Adrenal gland (tissue), 12 donors: ENCODE data around the gene C1QTNF5. TPM values are rescaled to one million over a fixed set of nuclear protein-coding genes. Genes with fewer than 3 reads are reported as not detected.
A peak's percentile ranks its signal among the peaks of the same experiment; 100 is the strongest.

Experiments used
- DNase-seq, 7 donors: peaks; one replicate each; pipeline ENCODE4 v3.0.0-alpha.2; 2019 to 2020
- H3K27ac ChIP-seq, 5 donors: fragments of 200-600 bp; sonication (generic) in 4 of 5; 1 replicate in 3 of 5; 2 replicates in 2 of 5; pipeline versions ENCODE4 v1.5.1 to v1.8.0; 2016 to 2020; ENCODE audit warnings: mild to moderate bottlenecking in 1 of 5
- H3K27me3 ChIP-seq: fragments of 200-600 bp; 2 replicates; pipeline ENCODE4 v1.8.0; 2021
- H3K36me3 ChIP-seq, 2 donors: fragments of 200-600 bp; replicated peaks in 1 of 2; 1 replicate in 1 of 2; 2 replicates in 1 of 2; pipeline versions ENCODE4 v1.5.1 to v1.8.0; 2018 to 2022
- H3K4me1 ChIP-seq, 2 donors: fragments of 200-600 bp; replicated peaks in 1 of 2; 1 replicate in 1 of 2; 2 replicates in 1 of 2; pipeline versions ENCODE4 v1.5.1 to v1.8.0; 2018 to 2021
- H3K4me3 ChIP-seq, 4 donors: fragments of 200-600 bp; sonication (generic) in 3 of 4; one replicate each; pipeline ENCODE4 v1.5.1; 2016 to 2018
- H3K9me3 ChIP-seq, 3 donors: fragments of 200-600 bp; sonication (generic) in 1 of 3; replicated peaks in 1 of 3; 1 replicate in 2 of 3; 2 replicates in 1 of 3; pipeline versions ENCODE4 v1.5.1 to v1.8.0; 2016 to 2021
- CTCF ChIP-seq, 6 experiments: fragments of 450-650 bp in 4 of 6; fragments of 200-600 bp in 2 of 6; sonication (generic) in 1 of 6; IDR thresholded peaks; 1 replicate in 5 of 6; 2 replicates in 1 of 6; pipeline versions ENCODE4 v1.5.1 to v1.8.0; 2016 to 2021; ENCODE audit warnings: antibody characterized with exemption in 6 of 6, mild to moderate bottlenecking in 2 of 6, moderate library complexity in 1 of 6
- POLR2A ChIP-seq, 2 donors: fragments of 450-650 bp; IDR thresholded peaks; one replicate each; pipeline ENCODE4 v1.6.1; 2017; ENCODE audit warnings: antibody characterized with exemption in 2 of 2, mild to moderate bottlenecking in 2 of 2, moderate library complexity in 1 of 2
- WGBS, 4 donors: extraction: QIAGEN DNeasy Blood & Tissue Kit in 2 of 4; methylation state at CpG; one replicate each; pipeline versions ENCODE4 v1.1.5 to v1.1.7; 2013 to 2017; 5-methylcytosine and 5-hydroxymethylcytosine counted together
- intact Hi-C, 2 donors: fragments of 100-400 bp; cut with DNase I; formaldehyde crosslinking; loops; one replicate each; pipeline versions ENCODE4 v1.14.1 to v1.15.0; 2022 to 2023
- polyA plus RNA-seq, 3 donors: library from polyadenylated mRNA; stranded (reverse); fragments of 200-250 nt in 2 of 3; fragments of 350-450 nt in 1 of 3; fragmentation: Illumina TruSeq in 1 of 3; extraction: RNeasy Lipid Tissue Mini Kit (QIAGEN cat#74804) in 1 of 3; gene quantifications; one replicate each; pipeline ENCODE4 v1.2.3, GENCODE V29; 2013 to 2014
- total RNA-seq, 9 donors: library from RNA; depleted of rRNA in 4 of 9; stranded (reverse); fragments of >200 nt in 4 of 9; fragments of 120-200 nt in 1 of 9; fragmentation: NEBNext Ultra II Directional in 1 of 9; extraction: Animal tissue kit (Norgen Biotek cat#: 25700) in 1 of 9; gene quantifications; one replicate each; pipeline versions ENCODE4 v1.1.0 to v1.2.4, GENCODE V29; 2013 to 2023
- donor health status: healthy with polysubstance abuse.
- donor health status: Bipolar disorder and iron deficiency.
- donor health status: DM: yes; HTN: yes; CAD: no.
- donor health status: DM: no; HTN: no; CAD: no.
- donor health status: DM: no; HTN: no; CAD: no.
- donor health status: DM: yes; HTN: yes; CAD: no.

Gene C1QTNF5
- total and polyA plus RNA-seq, 12 donors = 1.8 to 46.9 (median 20.6) TPM

- DNase-seq = no peak
- TF ChIP-seq CTCF (IDR thresholded peaks at IDR 0.05) (no peak), POLR2A (IDR thresholded peaks at IDR 0.05) (no peak)
- peaks cover 4% of the 10 kb centered on the region for H3K27me3 ChIP-seq
- no peaks in the 10 kb centered on the region for H3K9me3 ChIP-seq
- WGBS, 4 donors = 71 to 89% (median 86%) methylated on average over 11 to 18 of the region's 18 CpGs
- H3K4me3 ChIP-seq = no peak overlapping the region
- H3K27ac ChIP-seq = peak overlapping the region in 1 of 5 donors; percentile 72
- H3K4me1 ChIP-seq = peaks cover 11 to 30% of the 10 kb centered on the region in 2 donors
- intact Hi-C loops = no loop called here
- no peaks in the 10 kb centered on the region for H3K36me3 ChIP-seq
These were observed 26.0 kb downstream of the C1QTNF5 start for GRCh38 chr11:119314726-119315125.

GRCh38 chr11:119310682-119311052, 30.0 kb downstream of the C1QTNF5 start:
- Histone ChIP-seq H3K27me3 (no peaks in the 10 kb centered on the region), H3K27ac (no peak overlapping the region), H3K9me3 (no peaks in the 10 kb centered on the region), H3K4me1 (peaks cover 10 to 16% of the 10 kb centered on the region in 2 donors), H3K36me3 (peaks cover 0 to 3% of the 10 kb centered on the region in 2 donors), H3K4me3 (no peak overlapping the region)
- no peak for DNase-seq
- intact Hi-C loops = no loop called here
- no peak for TF ChIP-seq POLR2A (IDR thresholded peaks at IDR 0.05)
- TF ChIP-seq CTCF (IDR thresholded peaks at IDR 0.05) = no peak
- WGBS, 4 donors = 86 to 90% (median 90%) methylated on average over 6 to 20 of the region's 20 CpGs

- no peak overlapping the region for H3K27ac ChIP-seq
- WGBS, 4 donors = 87 to 92% (median 89%) methylated on average over 17 of the region's 17 CpGs
- intact Hi-C loops = no loop called here
- H3K4me3 ChIP-seq = no peak overlapping the region
- no peak for TF ChIP-seq CTCF (IDR thresholded peaks at IDR 0.05)
- H3K36me3 ChIP-seq = peaks cover 0 to 3% of the 10 kb centered on the region in 2 donors
- peaks cover 10 to 11% of the 10 kb centered on the region in 2 donors for H3K4me1 ChIP-seq
- H3K27me3 ChIP-seq = no peaks in the 10 kb centered on the region
- H3K9me3 ChIP-seq = no peaks in the 10 kb centered on the region
- no peak for DNase-seq
These were observed 30.6 kb downstream of the C1QTNF5 start for GRCh38 chr11:119309953-119310681.

GRCh38 chr11:119309411-119309810, 31.3 kb downstream of the C1QTNF5 start:
- no peak for DNase-seq
- Histone ChIP-seq H3K27me3 (no peaks in the 10 kb centered on the region), H3K4me3 (no peak overlapping the region), H3K4me1 (peaks cover 10 to 11% of the 10 kb centered on the region in 2 donors), H3K36me3 (peaks cover 0 to 3% of the 10 kb centered on the region in 2 donors), H3K9me3 (no peaks in the 10 kb centered on the region), H3K27ac (no peak overlapping the region)
- intact Hi-C loops = no loop called here
- WGBS, 4 donors = 93 to 95% (median 94%) methylated on average over 7 to 11 of the region's 11 CpGs
- TF ChIP-seq POLR2A (IDR thresholded peaks at IDR 0.05) (no peak), CTCF (IDR thresholded peaks at IDR 0.05) (no peak)
